Parathyroid adenoma (tissue), 2 donors: ENCODE data around the gene ESYT3.

ENCODE experiments used
- H2AFZ ChIP-seq: fragments of 300-600 bp; sonication (generic); one replicate; pipeline ENCODE4 v1.7.0; 2017; ENCODE audit warnings: antibody characterized with exemption, mild to moderate bottlenecking
- H3K27ac ChIP-seq: fragments of 300-600 bp; sonication (generic); one replicate; pipeline ENCODE4 v1.7.0; 2017
- H3K27me3 ChIP-seq: fragments of 300-600 bp; sonication (generic); one replicate; pipeline ENCODE4 v1.7.0; 2017; ENCODE audit warnings: low read length; ENCODE audit not compliant: control insufficient read depth, insufficient read depth
- H3K36me3 ChIP-seq: fragments of 300-600 bp; sonication (generic); one replicate; pipeline ENCODE4 v1.7.0; 2017; ENCODE audit warnings: low read length; ENCODE audit not compliant: control insufficient read depth, insufficient read depth
- H3K4me1 ChIP-seq: fragments of 300-600 bp; sonication (generic); one replicate; pipeline ENCODE4 v1.7.0; 2017; ENCODE audit warnings: control low read depth
- H3K4me2 ChIP-seq: fragments of 300-600 bp; sonication (generic); one replicate; pipeline ENCODE4 v1.7.0; 2017; ENCODE audit warnings: low read length
- H3K4me3 ChIP-seq: fragments of 300-600 bp; sonication (generic); one replicate; pipeline ENCODE4 v1.7.0; 2017; ENCODE audit warnings: low read depth, low read length
- H3K79me2 ChIP-seq: fragments of 300-600 bp; sonication (generic); one replicate; pipeline ENCODE4 v1.7.0; 2017; ENCODE audit warnings: control low read depth
- H3K9ac ChIP-seq: fragments of 300-600 bp; sonication (generic); one replicate; pipeline ENCODE4 v1.7.0; 2017; ENCODE audit warnings: mild to moderate bottlenecking
- H3K9me3 ChIP-seq: fragments of 300-600 bp; sonication (generic); one replicate; pipeline ENCODE4 v1.7.0; 2017; ENCODE audit warnings: low read length; ENCODE audit not compliant: control insufficient read depth
- CTCF ChIP-seq: fragments of 300-600 bp; sonication (generic); IDR thresholded peaks from one replicate; pipeline ENCODE4 v1.7.0; 2017; ENCODE audit warnings: antibody characterized with exemption, mild to moderate bottlenecking
- donor health status: primary hyperparathyroidism.

The ESYT3 gene

GRCh38 chr3:138435840-138436239 is 1.4 kb downstream of the ESYT3 start:
- H3K27me3 ChIP-seq = no peaks in the 10 kb centered on the region
- no peak overlapping the region for H2AFZ ChIP-seq
- no peak overlapping the region for H3K4me2 ChIP-seq
- no peak overlapping the region for H3K9ac ChIP-seq
- no peaks in the 10 kb centered on the region for H3K4me1 ChIP-seq
- no peak overlapping the region for H3K27ac ChIP-seq
- no peaks in the 10 kb centered on the region for H3K79me2 ChIP-seq
- no peaks in the 10 kb centered on the region for H3K9me3 ChIP-seq
- H3K4me3 ChIP-seq = no peak overlapping the region
- H3K36me3 ChIP-seq = no peaks in the 10 kb centered on the region
- no peak for TF ChIP-seq CTCF

- Histone ChIP-seq H3K9me3 (no peaks in the 10 kb centered on the region), H3K79me2 (no peaks in the 10 kb centered on the region), H3K4me2 (no peak overlapping the region), H3K4me3 (no peak overlapping the region), H3K27ac (no peak overlapping the region), H3K36me3 (no peaks in the 10 kb centered on the region), H3K4me1 (no peaks in the 10 kb centered on the region), H3K27me3 (no peaks in the 10 kb centered on the region), H2AFZ (no peak overlapping the region), H3K9ac (no peak overlapping the region)
- no peak for TF ChIP-seq CTCF
Measured at GRCh38 chr3:138437281-138437680, 2.9 kb downstream of the ESYT3 start.

GRCh38 chr3:138438896-138439295 is 4.5 kb downstream of the ESYT3 start:
- Histone ChIP-seq H3K4me1 (no peaks in the 10 kb centered on the region), H3K27ac (no peak overlapping the region), H3K9me3 (no peaks in the 10 kb centered on the region), H3K9ac (no peak overlapping the region), H3K79me2 (no peaks in the 10 kb centered on the region), H3K27me3 (no peaks in the 10 kb centered on the region), H3K36me3 (no peaks in the 10 kb centered on the region), H2AFZ (no peak overlapping the region), H3K4me3 (no peak overlapping the region), H3K4me2 (no peak overlapping the region)
- TF ChIP-seq CTCF = no peak

GRCh38 chr3:138439646-138440045 is 5.2 kb downstream of the ESYT3 start:
- no peaks in the 10 kb centered on the region for H3K27me3 ChIP-seq
- no peaks in the 10 kb centered on the region for H3K9me3 ChIP-seq
- no peak overlapping the region for H3K4me3 ChIP-seq
- H3K9ac ChIP-seq = no peak overlapping the region
- H3K27ac ChIP-seq = no peak overlapping the region
- no peaks in the 10 kb centered on the region for H3K79me2 ChIP-seq
- no peaks in the 10 kb centered on the region for H3K36me3 ChIP-seq
- H3K4me2 ChIP-seq = no peak overlapping the region
- H2AFZ ChIP-seq = no peak overlapping the region
- H3K4me1 ChIP-seq = no peaks in the 10 kb centered on the region
- TF ChIP-seq CTCF = no peak

GRCh38 chr3:138440121-138440521 is 5.7 kb downstream of the ESYT3 start:
- H3K4me1 ChIP-seq = no peaks in the 10 kb centered on the region
- H3K4me3 ChIP-seq = no peak overlapping the region
- TF ChIP-seq CTCF = no peak

More at GRCh38 chr3:138440121-138440521, 5.7 kb downstream of the ESYT3 start:
- Histone ChIP-seq H3K79me2 (no peaks in the 10 kb centered on the region), H3K27ac (no peak overlapping the region), H3K27me3 (no peaks in the 10 kb centered on the region), H3K4me2 (no peak overlapping the region), H2AFZ (no peak overlapping the region), H3K36me3 (no peaks in the 10 kb centered on the region), H3K9me3 (no peaks in the 10 kb centered on the region), H3K9ac (no peak overlapping the region)
